Fibroblast of lung (primary cell): ENCODE results near the gene GPR4. TPM values are rescaled to one million over a fixed set of nuclear protein-coding genes. Genes with fewer than 3 reads are reported as not detected.

Source experiments
- DNase-seq, 2 donors: peaks; one replicate each; pipeline versions ENCODE4 v3.0.0 to v3.0.0-alpha.2; 2010; ENCODE audit warnings: low read depth in 2 of 2
- H2AFZ ChIP-seq: 2 replicates; pipeline ENCODE4 v1.5.1; 2012; ENCODE audit warnings: low read length, control low read depth, inconsistent platforms
- H3K27ac ChIP-seq: 2 replicates; pipeline ENCODE4 v1.5.1; 2011; ENCODE audit warnings: low read length, control low read depth; ENCODE audit not compliant: insufficient read depth
- H3K27me3 ChIP-seq: 2 replicates; pipeline ENCODE4 v1.5.1; 2011; ENCODE audit warnings: mild to moderate bottlenecking, low read length; ENCODE audit not compliant: control insufficient read depth, insufficient read depth
- H3K36me3 ChIP-seq: 2 replicates; pipeline ENCODE4 v1.5.1; 2011; ENCODE audit warnings: low read length; ENCODE audit not compliant: control insufficient read depth, insufficient read depth
- H3K4me1 ChIP-seq: 2 replicates; pipeline ENCODE4 v1.5.1; 2011; ENCODE audit warnings: low read length; ENCODE audit not compliant: control insufficient read depth, insufficient read depth; ENCODE audit errors: extremely low read depth
- H3K4me2 ChIP-seq: 2 replicates; pipeline ENCODE4 v1.5.1; 2011; ENCODE audit warnings: low read length, control low read depth; ENCODE audit not compliant: insufficient read depth; ENCODE audit errors: extremely low read depth
- H3K4me3 ChIP-seq, 4 experiments: fragments of 200-600 bp in 1 of 4; sonication (generic) in 1 of 4; replicated peaks in 1 of 4; 2 replicates each; pipeline ENCODE4 v1.5.1; 2011 to 2016; ENCODE audit warnings: low read length in 4 of 4, low read depth in 3 of 4, mild to moderate bottlenecking in 3 of 4, control low read depth in 2 of 4, inconsistent platforms in 1 of 4, mixed read lengths in 1 of 4; ENCODE audit not compliant: insufficient read depth in 1 of 4; ENCODE audit errors: control extremely low read depth in 1 of 4
- H3K79me2 ChIP-seq: 2 replicates; pipeline ENCODE4 v1.5.1; 2012; ENCODE audit warnings: mild to moderate bottlenecking, low read length, inconsistent platforms; ENCODE audit not compliant: control insufficient read depth, insufficient read depth
- H3K9ac ChIP-seq: 2 replicates; pipeline ENCODE4 v1.5.1; 2011; ENCODE audit warnings: mild to moderate bottlenecking, low read length, control low read depth; ENCODE audit not compliant: insufficient read depth
- H3K9me3 ChIP-seq: 2 replicates; pipeline ENCODE4 v1.5.1; 2012; ENCODE audit warnings: low read depth, low read length; ENCODE audit not compliant: control insufficient read depth, insufficient read depth
- H4K20me1 ChIP-seq: 2 replicates; pipeline ENCODE4 v1.5.1; 2011; ENCODE audit warnings: low read length; ENCODE audit not compliant: control insufficient read depth, insufficient read depth; ENCODE audit errors: extremely low read depth
- CTCF ChIP-seq, 2 donors: IDR thresholded peaks in 1 of 2; conservative IDR thresholded peaks in 1 of 2; 1 replicate in 1 of 2; 2 replicates in 1 of 2; pipeline ENCODE4 v1.5.1; 2011 to 2012; ENCODE audit warnings: low read length in 2 of 2, control low read depth in 1 of 2, inconsistent platforms in 1 of 2, low read depth in 1 of 2, mild to moderate bottlenecking in 1 of 2
- EZH2 ChIP-seq: IDR thresholded peaks from 2 replicates; pipeline ENCODE4 v1.5.1; 2012; ENCODE audit warnings: low read length, control low read depth, mild to moderate bottlenecking; ENCODE audit errors: missing control alignments
- polyA plus RNA-seq, 2 donors: library from polyadenylated mRNA; depleted of rRNA in 1 of 2; stranded (reverse) in 1 of 2; unstranded in 1 of 2; fragments of >200 nt; gene quantifications; 2 replicates each; pipeline ENCODE4 v1.2.1, GENCODE V29; 2011 to 2012; ENCODE audit warnings: missing spikeins in 1 of 2
- total RNA-seq: library from RNA; depleted of rRNA; stranded (reverse); fragments of >200 nt; gene quantifications from 2 replicates; pipeline ENCODE4 v1.2.1, GENCODE V29; 2014

GPR4 gene
- total and polyA plus RNA-seq, 2 donors (not counting 1 experiment from before 2014, with no cell fraction given), result 0.58 TPM; not detected in 1

GRCh38 chr19:45613926-45614725 is 12.1 kb upstream of the GPR4 start:
- no peak overlapping the region for H3K9ac ChIP-seq
- no peaks in the 10 kb centered on the region for H3K9me3 ChIP-seq
- H2AFZ ChIP-seq, result no peak overlapping the region
- peaks cover 6% of the 10 kb centered on the region for H3K4me1 ChIP-seq
- H3K36me3 ChIP-seq, result peaks cover 20% of the 10 kb centered on the region
- no peaks in the 10 kb centered on the region for H3K27me3 ChIP-seq
- H3K4me3 ChIP-seq, result no peak overlapping the region
- peak overlapping the region; percentile 28 for H3K4me2 ChIP-seq
- no peak for TF ChIP-seq EZH2
- no peak for TF ChIP-seq CTCF (conservative IDR thresholded peaks at IDR 0.05 in 1 of 2, IDR thresholded peaks at IDR 0.05 in 1 of 2; ENCODE audit: low read depth in 1 of 2, low read length in 2 of 2)
- H3K27ac ChIP-seq, result peak overlapping the region; percentile 36
- peak; percentile 87 to 91 for DNase-seq
- no peaks in the 10 kb centered on the region for H4K20me1 ChIP-seq
- H3K79me2 ChIP-seq, result no peaks in the 10 kb centered on the region

GRCh38 chr19:45608948-45609347 is 6.9 kb upstream of the GPR4 start:
- H3K4me3 ChIP-seq, result no peak overlapping the region
- H3K4me2 ChIP-seq, result no peak overlapping the region
- H2AFZ ChIP-seq, result no peak overlapping the region
- H4K20me1 ChIP-seq, result no peaks in the 10 kb centered on the region
- no peaks in the 10 kb centered on the region for H3K9me3 ChIP-seq
- no peaks in the 10 kb centered on the region for H3K79me2 ChIP-seq
- no peak for DNase-seq
- no peaks in the 10 kb centered on the region for H3K27me3 ChIP-seq
- peaks cover 3% of the 10 kb centered on the region for H3K4me1 ChIP-seq
- H3K27ac ChIP-seq, result no peak overlapping the region
- no peak for TF ChIP-seq EZH2
- TF ChIP-seq CTCF (conservative IDR thresholded peaks at IDR 0.05 in 1 of 2, IDR thresholded peaks at IDR 0.05 in 1 of 2; ENCODE audit: low read depth in 1 of 2, low read length in 2 of 2), result no peak
- peaks cover 6% of the 10 kb centered on the region for H3K36me3 ChIP-seq
- H3K9ac ChIP-seq, result no peak overlapping the region

GRCh38 chr19:45607071-45608029 is 5.3 kb upstream of the GPR4 start:
- Histone ChIP-seq H3K79me2 (no peaks in the 10 kb centered on the region), H3K4me2 (peak overlapping the region; percentile 69), H2AFZ (peak overlapping the region; percentile 71), H3K36me3 (peaks cover 5% of the 10 kb centered on the region), H3K9ac (no peak overlapping the region), H4K20me1 (no peaks in the 10 kb centered on the region), H3K27ac (no peak overlapping the region), H3K4me1 (peaks cover 3% of the 10 kb centered on the region), H3K9me3 (no peaks in the 10 kb centered on the region), H3K4me3 (peak overlapping the region in 2 of 4 experiments; percentile 13 to 46), H3K27me3 (peaks cover 4% of the 10 kb centered on the region)
- TF ChIP-seq CTCF (conservative IDR thresholded peaks at IDR 0.05 in 1 of 2, IDR thresholded peaks at IDR 0.05 in 1 of 2; ENCODE audit: low read depth in 1 of 2, low read length in 2 of 2) (peak; percentile 89 to 93), EZH2 (no peak)
- peak; percentile 44 to 71 for DNase-seq
